Left ventricle myocardium superior (tissue), 1 donor: Measurements from ENCODE around the gene SLC7A5. TPM values are rescaled to one million over a fixed set of nuclear protein-coding genes. Genes with fewer than 3 reads are reported as not detected.
"Not testable (repeated sequence)": the region's sequence is repeated elsewhere in the genome, so short reads cannot be mapped to it uniquely, and the experiment has no call there.

Source experiments
- ATAC-seq: fragments of 200-7000 bp; cut with Tn5 transposase; one replicate; pipeline ENCODE4 v1.9.1; 2020; ENCODE audit warnings: mild to moderate bottlenecking, moderate library complexity
- DNase-seq: peaks from one replicate; pipeline ENCODE4 v3.0.0-alpha.2; 2020
- intact Hi-C: fragments of 100-400 bp; cut with micrococcal nuclease; formaldehyde crosslinking; loops from one replicate; pipeline ENCODE4 v1.11.0; 2022
- microRNA-seq: library from miRNA; unstranded; fragments of <30 nt; microRNA quantifications from one replicate; pipeline ENCODE4 v1.2.0, GENCODE V29; 2020; ENCODE audit warnings: borderline number of aligned reads
- total RNA-seq: library from RNA; stranded (reverse); fragmentation: NEBNext Ultra II Directional; extraction: Animal tissue kit (Norgen Biotek cat#: 25700); gene quantifications from one replicate; pipeline ENCODE4 v1.2.1, GENCODE V29; 2021
- donor health status: DM: no; HTN: yes; CAD: no; lungs with severe emphysema.

The SLC7A5 gene
- total RNA-seq, 1 donor from 2014 or later = 2.0 TPM

GRCh38 chr16:87788730-87789436 is 80.4 kb downstream of the SLC7A5 start:
- ATAC-seq, DNase-seq: not testable (repeated sequence)
- intact Hi-C loops = loop anchor here (10.0 kb wide), 1 partner anchor 86 kb away; no protein-coding TSS in a partner anchor

GRCh38 chr16:87787451-87788091 is 81.7 kb downstream of the SLC7A5 start:
- not testable (repeated sequence) for ATAC-seq, DNase-seq
- intact Hi-C loops = loop anchor here (10.0 kb wide), 1 partner anchor 87 kb away; no protein-coding TSS in a partner anchor

GRCh38 chr16:87784812-87785211 is 84.5 kb downstream of the SLC7A5 start:
- intact Hi-C loops = loop anchor here (10.0 kb wide), 1 partner anchor 90 kb away; no protein-coding TSS in a partner anchor
- ATAC-seq = peak; percentile 45
- DNase-seq = no peak

GRCh38 chr16:87782033-87782432 is 87.3 kb downstream of the SLC7A5 start:
- intact Hi-C loops = loop anchor here (10.0 kb wide), 1 partner anchor 93 kb away; no protein-coding TSS in a partner anchor
- DNase-seq (no peak), ATAC-seq (no peak)

GRCh38 chr16:87780385-87780989 is 88.8 kb downstream of the SLC7A5 start:
- intact Hi-C loops = loop anchor here (10.0 kb wide), 1 partner anchor 94 kb away; no protein-coding TSS in a partner anchor
- ATAC-seq (peak; percentile 19), DNase-seq (peak; percentile 47)

Small RNA genes within 50 kb of the gene (microRNA-seq; reads per million reads assigned to microRNA genes)
- not detected for gene MIR6775

Other genes starting within 250 kb of the SLC7A5 start
- 11.6 TPM for gene KLHDC4, start 103.5 kb downstream of the SLC7A5 start, total RNA-seq
- not detected for gene CA5A, start 67.0 kb upstream of the SLC7A5 start, total RNA-seq
- gene BANP, start 81.9 kb upstream of the SLC7A5 start, total RNA-seq = 15.5 TPM